HG03575 (cell line): ENCODE data around the gene SBF2.

Experiments
- ATAC-seq: cut with Tn5 transposase; IDR thresholded peaks from one replicate; pipeline ENCODE4 v1.9.1; 2021; ENCODE audit not compliant: unreplicated experiment, insufficient number of reproducible peaks, low FRiP score; ENCODE audit errors: extremely low read depth

Gene SBF2

GRCh38 chr11:10319702-10320558 is 25.9 kb upstream of the SBF2 start:
- no peak for ATAC-seq

GRCh38 chr11:10318527-10318802 is 24.4 kb upstream of the SBF2 start:
- ATAC-seq = no peak

- peak; percentile 42 for ATAC-seq
These were observed 23.9 kb upstream of the SBF2 start for GRCh38 chr11:10317776-10318526.

GRCh38 chr11:10317151-10317755 is 23.2 kb upstream of the SBF2 start:
- ATAC-seq = no peak

- ATAC-seq = no peak
These were observed 21.1 kb upstream of the SBF2 start for GRCh38 chr11:10315083-10315482.

- peak; percentile 48 for ATAC-seq
These were observed 20.4 kb upstream of the SBF2 start for GRCh38 chr11:10314199-10315072.

GRCh38 chr11:10311802-10312201 is 17.8 kb upstream of the SBF2 start:
- no peak for ATAC-seq

GRCh38 chr11:10310301-10310841 is 16.4 kb upstream of the SBF2 start:
- ATAC-seq = no peak

GRCh38 chr11:10309163-10310093 is 15.4 kb upstream of the SBF2 start:
- no peak for ATAC-seq

GRCh38 chr11:10308201-10308954 is 14.4 kb upstream of the SBF2 start:
- ATAC-seq = no peak

- ATAC-seq = peak; percentile 36
These were observed 13.6 kb upstream of the SBF2 start for GRCh38 chr11:10307400-10308200.

- ATAC-seq = no peak
These were observed 13.0 kb upstream of the SBF2 start for GRCh38 chr11:10307022-10307399.

- no peak for ATAC-seq
These were observed 12.2 kb upstream of the SBF2 start for GRCh38 chr11:10305964-10306918.

- no peak for ATAC-seq
These were observed 11.4 kb upstream of the SBF2 start for GRCh38 chr11:10305262-10305963.
